OCI-LY1 (cell line): ENCODE measurements around the gene FAM24B.

Source experiments
- EZH2 ChIP-seq: fragments of 200-600 bp; sonication (generic), shearing (Covaris generic); IDR thresholded peaks from 2 replicates; pipeline ENCODE4 v1.8.0; 2017; ENCODE audit warnings: borderline replicate concordance, mixed run types, mild to moderate bottlenecking, antibody characterized with exemption, low read length, moderate library complexity, mixed read lengths
- TF ChIP-seq, protein P1 (sequence below): fragments of 200-600 bp; sonication (generic), shearing (Covaris generic); IDR thresholded peaks from 2 replicates; pipeline ENCODE4 v1.5.1; 2017; ENCODE audit warnings: mild to moderate bottlenecking, antibody characterized with exemption, low read length, moderate library complexity, mixed read lengths

DNA sequence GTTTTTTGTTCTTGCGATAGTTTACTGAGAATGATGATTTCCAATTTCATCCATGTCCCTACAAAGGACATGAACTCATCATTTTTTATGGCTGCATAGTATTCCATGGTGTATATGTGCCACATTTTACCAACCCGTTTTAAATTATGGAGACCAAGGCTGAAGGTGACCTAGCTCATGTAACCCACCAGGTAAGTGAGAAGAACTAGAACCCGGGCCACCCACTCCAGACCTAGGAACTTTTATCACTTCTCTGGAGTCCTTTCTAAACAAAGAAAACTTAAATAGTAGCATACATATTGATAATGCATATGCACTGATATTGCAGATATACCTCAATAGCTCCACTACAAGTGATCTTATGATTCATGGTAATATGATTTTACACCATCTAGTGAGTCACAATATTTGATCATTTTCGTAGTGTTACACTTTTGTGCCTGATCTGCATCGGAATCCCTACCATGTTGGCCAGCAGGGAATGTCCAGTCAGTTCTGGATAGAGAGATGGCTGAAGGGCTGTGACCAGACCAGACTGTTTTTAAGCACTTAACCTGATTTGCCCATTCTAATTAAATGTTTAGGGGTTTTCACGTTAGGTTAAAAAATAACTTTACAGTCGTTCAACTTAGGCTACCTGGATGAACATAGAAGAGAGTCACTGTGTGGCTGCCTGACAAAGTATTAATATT lies 49.0 kb downstream of the FAM24B start:
- TF ChIP-seq, protein P1, sequence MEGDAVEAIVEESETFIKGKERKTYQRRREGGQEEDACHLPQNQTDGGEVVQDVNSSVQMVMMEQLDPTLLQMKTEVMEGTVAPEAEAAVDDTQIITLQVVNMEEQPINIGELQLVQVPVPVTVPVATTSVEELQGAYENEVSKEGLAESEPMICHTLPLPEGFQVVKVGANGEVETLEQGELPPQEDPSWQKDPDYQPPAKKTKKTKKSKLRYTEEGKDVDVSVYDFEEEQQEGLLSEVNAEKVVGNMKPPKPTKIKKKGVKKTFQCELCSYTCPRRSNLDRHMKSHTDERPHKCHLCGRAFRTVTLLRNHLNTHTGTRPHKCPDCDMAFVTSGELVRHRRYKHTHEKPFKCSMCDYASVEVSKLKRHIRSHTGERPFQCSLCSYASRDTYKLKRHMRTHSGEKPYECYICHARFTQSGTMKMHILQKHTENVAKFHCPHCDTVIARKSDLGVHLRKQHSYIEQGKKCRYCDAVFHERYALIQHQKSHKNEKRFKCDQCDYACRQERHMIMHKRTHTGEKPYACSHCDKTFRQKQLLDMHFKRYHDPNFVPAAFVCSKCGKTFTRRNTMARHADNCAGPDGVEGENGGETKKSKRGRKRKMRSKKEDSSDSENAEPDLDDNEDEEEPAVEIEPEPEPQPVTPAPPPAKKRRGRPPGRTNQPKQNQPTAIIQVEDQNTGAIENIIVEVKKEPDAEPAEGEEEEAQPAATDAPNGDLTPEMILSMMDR: no peak
- TF ChIP-seq EZH2: no peak
